ENCODE measurements around the gene RNF141. TPM values are rescaled to one million over a fixed set of nuclear protein-coding genes. Genes with fewer than 3 reads are reported as not detected.

The RNF141 gene
- total RNA-seq, 1 experiment from 2014 or later: 23.2 TPM

GRCh38 chr11:10543782-10544181 is 2.8 kb upstream of the RNF141 start:
- H3K36me3 Mint-ChIP-seq: no peaks in the 10 kb centered on the region
- CTCF ChIA-PET: no interaction called here
- no peak for DNase-seq (ENCODE audit: low spot score)

More at GRCh38 chr11:10543782-10544181, 2.8 kb upstream of the RNF141 start:
- Mint-ChIP-seq H3K4me1 (peaks cover 15% of the 10 kb centered on the region), H3K4me3 (no peak overlapping the region), H3K9me3 (no peaks in the 10 kb centered on the region), H3K27me3 (ENCODE audit: low read depth) (peaks cover 16% of the 10 kb centered on the region), H3K27ac (no peak overlapping the region)
- POLR2A ChIA-PET: no interaction called here
- no peak for ATAC-seq
- TF ChIP-seq AFF4 (CRISPR knock-in tag; IDR thresholded peaks at IDR 0.05; ENCODE audit: borderline replicate concordance): no peak
- TF ChIP-seq PRRX2 (CRISPR knock-in tag; IDR thresholded peaks at IDR 0.05): no peak
- TF ChIP-seq CREB1 (CRISPR knock-in tag; IDR thresholded peaks at IDR 0.05): no peak
- TF ChIP-seq ZNF263 (CRISPR knock-in tag; IDR thresholded peaks at IDR 0.05; ENCODE audit: low read depth): no peak
- TF ChIP-seq ZNF281 (CRISPR knock-in tag; IDR thresholded peaks at IDR 0.05): no peak
- no peak for TF ChIP-seq ZNF416 (CRISPR knock-in tag; IDR thresholded peaks at IDR 0.05)
- no peak for TF ChIP-seq SMAD3 (CRISPR knock-in tag; IDR thresholded peaks at IDR 0.05; ENCODE audit: borderline replicate concordance)
- no peak for TF ChIP-seq CREM (CRISPR knock-in tag; IDR thresholded peaks at IDR 0.05)
- TF ChIP-seq CTCF (IDR thresholded peaks at IDR 0.05): no peak
- TF ChIP-seq AR (CRISPR knock-in tag; IDR thresholded peaks at IDR 0.05): no peak
- no peak for TF ChIP-seq OVOL2 (CRISPR knock-in tag; IDR thresholded peaks at IDR 0.05; ENCODE audit: borderline replicate concordance)

Measured in WTC11 (cell line).